Activated CD8-positive, alpha-beta T cell treated with anti-CD3 and anti-CD28 coated beads for 36 hours (primary cell): ENCODE results near the gene MRPL45. TPM values are rescaled to one million over a fixed set of nuclear protein-coding genes. Genes with fewer than 3 reads are reported as not detected.
"Not testable (repeated sequence)": the region's sequence is repeated elsewhere in the genome, so short reads cannot be mapped to it uniquely, and the experiment has no call there.

Source experiments
- ATAC-seq: fragments of 200-7000 bp; cut with Tn5 transposase; one replicate; pipeline ENCODE4 v1.10.0; 2021; ENCODE audit warnings: mild to moderate bottlenecking, moderate library complexity
- CTCF ChIA-PET: fragments of 350-600 bp; sonication (Branson Sonifier 250); formaldehyde crosslinking; loops from one replicate; lab custom pipeline; 2021; ENCODE audit warnings: antibody characterized with exemption; lab: Charles Lee
- POLR2A ChIA-PET: fragments of 350-600 bp; sonication (Branson Sonifier 250); formaldehyde crosslinking; loops from one replicate; lab custom pipeline; 2021; ENCODE audit warnings: antibody characterized with exemption; lab: Charles Lee
- DNase-seq: peaks from one replicate; pipeline ENCODE4 v3.0.0-alpha.2; 2020
- H3K27ac Mint-ChIP-seq: one replicate; pipeline ENCODE4 v1.8.0; 2021; ENCODE audit warnings: mild to moderate bottlenecking, mixed read lengths
- H3K27me3 Mint-ChIP-seq: one replicate; pipeline ENCODE4 v1.8.0; 2021; ENCODE audit warnings: mixed read lengths
- H3K36me3 Mint-ChIP-seq: one replicate; pipeline ENCODE4 v1.8.0; 2021; ENCODE audit warnings: low read depth, mixed read lengths
- H3K4me1 Mint-ChIP-seq: one replicate; pipeline ENCODE4 v1.8.0; 2021; ENCODE audit warnings: low read depth, mixed read lengths
- H3K4me3 Mint-ChIP-seq: one replicate; pipeline ENCODE4 v1.8.0; 2021; ENCODE audit warnings: mild to moderate bottlenecking, moderate library complexity, mixed read lengths
- H3K9me3 Mint-ChIP-seq: one replicate; pipeline ENCODE4 v1.8.0; 2021; ENCODE audit warnings: mixed read lengths
- intact Hi-C: fragments of 100-400 bp; cut with micrococcal nuclease; formaldehyde crosslinking; loops from one replicate; pipeline ENCODE4 v1.10.0; 2022
- total RNA-seq, 2 experiments: library from RNA; stranded (reverse); gene quantifications; one replicate each; pipeline ENCODE4 v1.2.3, GENCODE V29; 2021

The MRPL45 gene
- total RNA-seq: 10 to 100 TPM; 54.3 to 54.6 TPM

DNA sequence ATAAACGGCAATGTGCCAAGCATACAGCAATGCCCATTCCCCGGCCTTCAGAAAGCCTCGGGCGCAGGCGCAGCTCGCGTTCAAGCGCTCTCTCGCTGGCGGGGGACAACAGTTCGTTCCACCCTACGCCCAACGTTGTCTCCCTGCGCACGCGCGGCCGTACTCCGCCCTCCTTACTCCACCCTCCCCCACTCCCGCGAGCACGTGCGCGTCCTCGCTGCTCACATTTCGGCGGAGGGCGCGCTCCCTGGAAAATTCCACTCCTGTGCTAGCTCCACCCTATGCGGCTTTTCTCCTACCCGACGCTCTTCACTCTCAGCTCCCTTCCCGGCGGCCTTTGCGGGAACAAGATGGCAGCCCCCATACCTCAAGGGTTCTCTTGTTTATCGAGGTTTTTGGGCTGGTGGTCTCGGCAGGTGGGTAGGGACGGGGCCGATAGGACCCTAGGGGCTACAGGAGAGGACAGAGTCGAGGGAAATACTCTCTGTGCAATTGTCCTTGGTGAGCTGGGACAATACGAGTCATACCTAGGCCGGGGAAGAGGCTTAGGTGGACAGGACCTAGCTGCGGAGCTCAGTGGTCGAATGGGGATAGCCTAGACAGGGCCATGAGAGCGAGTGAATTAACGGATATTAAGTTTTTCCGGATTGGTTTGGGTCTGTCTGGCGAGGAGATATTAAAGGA, at the start of gene MRPL45:
Gene MRPL45 (plus strand): TSS at position 335 of the 684 bp plus-strand sequence. CDS start 16 bp downstream, at position 351.
- peak within 1 kb of the TSS; percentile 94 for H3K27ac Mint-ChIP-seq
- DNase-seq (peak; percentile 97), ATAC-seq (peak; percentile 96)
- POLR2A ChIA-PET, H3K4me1 Mint-ChIP-seq, intact Hi-C loops, H3K9me3 Mint-ChIP-seq, H3K36me3 Mint-ChIP-seq, CTCF ChIA-PET, H3K27me3 Mint-ChIP-seq: not testable (repeated sequence)
- peak within 1 kb of the TSS; percentile 90 for H3K4me3 Mint-ChIP-seq

DNA sequence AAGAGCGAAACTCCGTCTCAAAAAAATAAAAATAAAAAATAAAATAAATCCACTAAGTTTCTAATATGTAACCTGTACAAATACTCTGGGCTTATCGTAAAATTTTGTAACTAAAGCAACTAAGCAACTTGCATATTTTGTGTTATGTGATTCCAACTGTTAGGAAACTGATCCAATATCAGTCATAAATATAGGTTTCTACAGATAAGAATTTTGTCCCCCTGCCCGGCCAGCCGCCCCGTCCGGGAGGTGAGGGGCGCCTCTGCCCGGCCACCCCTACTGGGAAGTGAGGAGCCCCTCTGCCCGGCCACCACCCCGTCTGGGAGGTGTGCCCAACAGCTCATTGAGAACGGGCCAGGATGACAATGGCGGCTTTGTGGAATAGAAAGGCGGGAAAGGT, 43.8 kb upstream of the MRPL45 start:
- H3K27ac Mint-ChIP-seq, H3K9me3 Mint-ChIP-seq, intact Hi-C loops, H3K36me3 Mint-ChIP-seq, DNase-seq, H3K4me3 Mint-ChIP-seq, CTCF ChIA-PET, ATAC-seq, H3K4me1 Mint-ChIP-seq, POLR2A ChIA-PET, H3K27me3 Mint-ChIP-seq: not testable (repeated sequence)

DNA sequence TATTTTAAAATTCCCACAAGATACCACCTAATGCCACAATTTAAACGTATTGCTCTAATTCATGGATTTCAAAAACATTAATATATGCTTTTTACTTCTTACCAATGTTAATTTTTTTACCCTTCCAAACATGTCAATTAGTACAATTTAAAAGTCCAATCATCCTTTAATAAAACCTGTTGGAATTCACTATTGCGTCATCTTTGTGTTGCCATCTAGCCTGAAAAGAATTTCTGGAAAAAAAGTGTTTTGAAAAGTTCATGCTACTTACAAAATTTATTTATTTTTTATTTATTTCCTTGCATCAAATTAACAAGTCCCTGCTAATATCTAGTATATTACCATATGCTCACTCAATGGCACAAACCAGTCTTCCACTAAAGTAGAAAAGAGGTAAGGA, 42.6 kb upstream of the MRPL45 start:
- ATAC-seq, H3K36me3 Mint-ChIP-seq, H3K9me3 Mint-ChIP-seq, H3K27me3 Mint-ChIP-seq, CTCF ChIA-PET, H3K27ac Mint-ChIP-seq, H3K4me3 Mint-ChIP-seq, POLR2A ChIA-PET, H3K4me1 Mint-ChIP-seq, DNase-seq, intact Hi-C loops: not testable (repeated sequence)

DNA sequence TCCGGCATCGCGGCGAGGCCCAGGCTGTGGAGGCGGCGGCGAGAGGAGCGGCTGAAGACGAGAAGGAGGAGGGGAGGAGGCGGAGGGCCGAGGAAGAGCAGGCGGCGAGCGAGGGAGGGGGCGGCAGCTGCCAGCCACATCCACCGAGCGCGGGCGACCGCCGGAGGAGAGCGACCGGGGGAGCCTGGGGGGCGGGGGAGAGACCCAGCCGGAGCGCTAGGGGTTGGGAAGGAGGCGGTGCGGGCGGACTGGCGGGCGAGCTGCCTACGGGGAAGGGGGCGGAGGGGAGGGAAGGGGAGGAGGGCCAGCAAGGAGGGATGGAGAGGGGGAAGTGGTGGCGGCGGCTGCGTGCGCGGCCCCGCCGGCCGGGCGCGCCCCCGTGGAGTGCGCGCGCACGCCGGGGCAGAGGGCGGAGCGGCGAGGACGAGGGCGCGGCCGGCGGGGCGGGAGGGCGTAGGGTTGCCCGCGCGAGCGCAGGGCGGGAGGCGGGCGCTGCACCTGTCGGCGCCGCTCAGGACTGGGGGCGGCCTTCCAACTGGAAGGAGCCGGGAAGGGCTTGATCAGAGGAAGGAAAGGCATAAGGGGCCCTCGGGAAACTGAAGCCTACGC, 39.9 kb upstream of the MRPL45 start:
- intact Hi-C loops: not testable (repeated sequence)

DNA sequence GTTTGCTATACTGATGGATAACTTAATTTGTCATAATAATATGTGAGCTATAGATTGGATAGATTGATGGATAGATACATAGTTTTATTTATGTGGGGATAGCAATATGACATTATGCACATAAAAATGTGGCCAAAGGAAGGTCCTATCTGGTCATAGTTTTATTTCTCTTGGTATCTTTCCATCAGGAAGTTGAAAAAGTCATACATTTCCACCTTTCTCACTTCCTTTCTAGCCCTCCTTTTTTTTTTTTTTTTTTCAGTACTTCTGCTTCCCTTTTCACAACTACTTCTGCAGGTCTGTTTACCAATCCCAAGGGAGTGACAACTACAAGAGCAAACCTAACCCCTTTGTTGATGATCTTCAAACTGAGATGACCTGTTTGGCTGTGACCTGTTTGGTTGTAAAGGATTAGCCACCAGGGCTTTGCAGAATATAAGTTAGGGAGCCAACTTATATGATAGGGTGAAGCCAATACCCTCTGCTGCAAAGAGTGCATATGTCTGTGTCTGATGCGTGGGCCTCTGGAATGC, 30.9 kb upstream of the MRPL45 start:
- DNase-seq, POLR2A ChIA-PET, H3K4me3 Mint-ChIP-seq, CTCF ChIA-PET, H3K27me3 Mint-ChIP-seq, H3K36me3 Mint-ChIP-seq, ATAC-seq, H3K4me1 Mint-ChIP-seq, intact Hi-C loops, H3K9me3 Mint-ChIP-seq, H3K27ac Mint-ChIP-seq: not testable (repeated sequence)

More for the DNA sequence above, 39.9 kb upstream of the MRPL45 start:
- H3K36me3 Mint-ChIP-seq, H3K4me1 Mint-ChIP-seq, POLR2A ChIA-PET, H3K9me3 Mint-ChIP-seq, H3K27me3 Mint-ChIP-seq, CTCF ChIA-PET, H3K27ac Mint-ChIP-seq: not testable (repeated sequence)
- peak; percentile 89 for DNase-seq
- peak overlapping the region; percentile 55 for H3K4me3 Mint-ChIP-seq
- ATAC-seq: peak; percentile 82

DNA sequence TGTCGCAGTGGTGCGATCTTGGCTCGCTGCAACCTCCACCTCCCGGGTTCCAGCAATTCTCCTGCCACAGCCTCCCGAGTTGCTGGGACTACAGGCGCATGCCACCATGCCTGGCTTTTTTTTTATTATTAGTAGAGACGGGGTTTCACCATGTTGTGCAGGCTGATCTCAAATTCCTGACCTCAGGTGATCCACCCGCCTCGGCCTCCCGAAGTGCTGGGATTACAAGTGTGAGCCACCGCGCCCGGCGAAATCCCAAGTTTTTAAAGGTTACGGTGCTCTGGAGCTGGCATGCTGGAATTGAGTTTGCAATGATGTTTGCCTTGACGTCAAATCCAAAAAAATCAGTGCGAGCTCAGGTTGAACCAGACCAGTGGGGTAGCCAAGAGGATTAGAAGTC, 30.4 kb upstream of the MRPL45 start:
- H3K9me3 Mint-ChIP-seq, H3K4me3 Mint-ChIP-seq, H3K4me1 Mint-ChIP-seq, ATAC-seq, H3K36me3 Mint-ChIP-seq, H3K27ac Mint-ChIP-seq, POLR2A ChIA-PET, H3K27me3 Mint-ChIP-seq, DNase-seq, CTCF ChIA-PET, intact Hi-C loops: not testable (repeated sequence)

DNA sequence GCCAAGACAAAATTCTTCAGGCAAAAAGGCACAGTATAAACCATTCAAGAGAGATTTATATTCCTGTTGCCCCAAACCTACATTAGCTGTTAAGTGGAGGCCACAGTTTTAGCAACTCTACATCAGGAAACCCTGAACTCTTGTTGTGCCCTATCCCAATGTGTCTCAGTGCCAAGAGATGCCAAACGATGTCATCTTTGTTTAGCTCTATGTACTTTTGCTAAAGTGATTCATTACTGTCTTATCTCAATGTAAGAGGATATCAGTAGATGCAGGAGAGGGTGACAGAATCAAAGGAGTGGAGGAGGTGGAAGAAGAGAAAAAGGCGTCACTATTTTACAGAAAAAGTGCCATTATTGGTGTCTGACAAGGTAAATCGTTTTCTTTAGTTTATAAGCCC, 28.8 kb upstream of the MRPL45 start:
- POLR2A ChIA-PET: not testable (repeated sequence)

DNA sequence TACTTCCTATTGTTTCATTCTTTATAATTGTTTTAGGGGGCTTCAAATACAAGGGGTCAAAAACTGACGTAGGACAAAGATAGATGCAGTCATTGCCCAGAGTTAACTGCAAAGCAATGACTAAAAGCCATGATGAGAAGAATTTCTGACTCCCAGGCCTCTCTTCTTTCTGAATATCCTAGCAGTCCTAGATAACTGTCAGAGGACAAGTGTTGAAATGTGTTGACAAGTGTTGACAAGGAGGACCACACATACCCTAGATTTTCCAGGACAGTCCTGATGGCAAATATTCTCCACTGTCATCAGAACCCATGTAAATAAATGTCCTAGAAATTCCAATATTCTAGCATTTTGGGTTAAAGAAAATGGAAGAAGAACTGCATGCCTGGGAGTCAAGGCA, 27.9 kb upstream of the MRPL45 start:
- intact Hi-C loops, H3K4me1 Mint-ChIP-seq, POLR2A ChIA-PET, ATAC-seq, H3K36me3 Mint-ChIP-seq, DNase-seq, H3K4me3 Mint-ChIP-seq, H3K27me3 Mint-ChIP-seq, H3K27ac Mint-ChIP-seq, H3K9me3 Mint-ChIP-seq, CTCF ChIA-PET: not testable (repeated sequence)

More for the DNA sequence above, 28.8 kb upstream of the MRPL45 start:
- H3K27me3 Mint-ChIP-seq, H3K27ac Mint-ChIP-seq, CTCF ChIA-PET, DNase-seq, H3K36me3 Mint-ChIP-seq, H3K9me3 Mint-ChIP-seq, H3K4me3 Mint-ChIP-seq, intact Hi-C loops, ATAC-seq, H3K4me1 Mint-ChIP-seq: not testable (repeated sequence)

DNA sequence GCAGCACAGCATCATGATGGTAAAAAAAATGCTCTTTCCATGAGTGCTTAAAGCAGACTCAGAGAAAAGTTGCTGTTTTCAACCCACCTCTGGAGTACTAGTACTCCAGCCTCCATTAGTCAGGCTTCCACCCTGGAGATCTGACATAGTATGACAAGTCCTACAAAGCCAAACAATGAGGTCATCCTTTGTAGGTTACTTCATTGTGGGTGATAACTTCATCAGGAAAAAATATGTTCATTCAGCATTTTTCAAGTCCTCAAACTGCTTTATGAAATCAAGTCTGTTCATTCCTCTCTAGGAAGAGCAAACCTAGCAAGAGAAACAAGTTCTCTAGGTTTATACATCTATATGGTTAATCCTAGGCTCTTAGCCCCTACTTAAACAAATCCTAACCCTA, 27.4 kb upstream of the MRPL45 start:
- DNase-seq, CTCF ChIA-PET, H3K4me3 Mint-ChIP-seq, H3K27me3 Mint-ChIP-seq, H3K27ac Mint-ChIP-seq, H3K36me3 Mint-ChIP-seq, POLR2A ChIA-PET, H3K4me1 Mint-ChIP-seq, intact Hi-C loops, H3K9me3 Mint-ChIP-seq: not testable (repeated sequence)
- peak; percentile 39 for ATAC-seq

DNA sequence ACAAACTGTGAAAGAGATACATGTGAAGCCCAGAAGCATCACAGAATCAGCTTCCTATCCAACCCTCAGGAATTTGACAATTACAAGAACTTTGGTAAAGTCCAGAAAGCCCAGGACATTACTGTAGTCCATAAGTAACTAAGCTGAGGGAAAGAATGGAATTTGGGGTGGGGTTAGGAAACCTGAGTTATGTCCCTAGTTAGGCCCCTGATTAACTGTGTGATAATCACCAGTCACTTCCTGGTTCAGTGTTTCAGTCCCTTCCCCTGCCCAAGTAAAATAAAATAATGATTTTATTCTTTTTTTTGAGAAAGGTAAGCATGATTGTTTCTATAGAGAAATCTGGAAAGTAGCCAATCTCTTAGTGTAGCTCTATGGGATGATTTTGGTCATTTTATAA, 11.0 kb upstream of the MRPL45 start:
- H3K4me3 Mint-ChIP-seq, H3K27ac Mint-ChIP-seq, POLR2A ChIA-PET, H3K27me3 Mint-ChIP-seq, CTCF ChIA-PET, H3K9me3 Mint-ChIP-seq, DNase-seq, H3K4me1 Mint-ChIP-seq, H3K36me3 Mint-ChIP-seq, intact Hi-C loops: not testable (repeated sequence)
- peak; percentile 16 for ATAC-seq

DNA sequence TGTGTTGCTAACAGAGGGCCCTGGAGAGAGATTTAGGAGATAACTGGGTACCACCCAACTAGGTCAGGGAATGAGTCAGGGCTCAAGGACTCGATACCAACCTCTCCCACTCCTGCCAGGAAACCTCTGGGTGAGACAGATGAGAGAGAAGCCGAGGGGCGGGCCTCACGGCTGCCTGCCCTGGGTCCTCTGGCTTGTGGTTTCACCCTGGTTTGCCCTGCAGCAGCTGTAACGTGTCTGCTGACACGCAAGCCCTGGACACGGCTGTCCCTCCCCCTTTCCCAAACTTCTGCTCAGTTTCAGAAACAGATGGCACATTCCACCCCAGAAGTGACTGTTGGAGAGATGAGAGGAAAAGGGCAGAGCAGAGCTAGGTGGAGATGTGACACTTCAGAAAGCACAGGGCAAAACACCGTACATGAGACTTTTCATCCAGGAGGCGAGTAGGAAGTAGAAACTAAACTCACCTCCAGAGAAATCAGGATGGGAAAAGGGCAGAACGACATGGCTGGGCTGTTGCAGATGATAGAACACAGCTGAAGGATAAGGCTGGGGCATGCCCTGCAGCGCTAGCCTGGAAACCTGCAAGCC, 10.4 kb upstream of the MRPL45 start:
- H3K4me3 Mint-ChIP-seq, intact Hi-C loops, H3K4me1 Mint-ChIP-seq, POLR2A ChIA-PET, H3K9me3 Mint-ChIP-seq, H3K36me3 Mint-ChIP-seq, CTCF ChIA-PET, H3K27me3 Mint-ChIP-seq: not testable (repeated sequence)
- DNase-seq (peak; percentile 27), ATAC-seq (peak; percentile 95)
- H3K27ac Mint-ChIP-seq: peak overlapping the region; percentile 64
